Mesendoderm (in vitro differentiated cells): ENCODE results near the gene CXXC5.

Experiments
- DNase-seq: peaks from one replicate; pipeline ENCODE4 v3.0.0; 2013
- H2AK5ac ChIP-seq: 2 replicates; pipeline ENCODE4 v1.6.1; 2013; ENCODE audit warnings: low read length, inconsistent platforms
- H2BK120ac ChIP-seq: 2 replicates; pipeline ENCODE4 v1.6.1; 2013; ENCODE audit warnings: low read depth, mild to moderate bottlenecking, low read length, moderate library complexity, mixed read lengths
- H2BK15ac ChIP-seq: replicated peaks from 2 replicates; pipeline ENCODE4 v1.6.1; 2013; ENCODE audit warnings: low read depth, mild to moderate bottlenecking, moderate library complexity
- H2BK5ac ChIP-seq: 2 replicates; pipeline ENCODE4 v1.6.1; 2013; ENCODE audit warnings: low read length, inconsistent platforms
- H3K18ac ChIP-seq: 2 replicates; pipeline ENCODE4 v1.6.1; 2013; ENCODE audit warnings: mild to moderate bottlenecking, low read length, mixed read lengths
- H3K23ac ChIP-seq: one replicate; pipeline ENCODE4 v1.6.1; 2013; ENCODE audit warnings: low read length
- H3K27ac ChIP-seq: 2 replicates; pipeline ENCODE4 v1.5.1; 2013; ENCODE audit warnings: low read depth, mild to moderate bottlenecking, inconsistent platforms, low read length, moderate library complexity
- H3K27me3 ChIP-seq: 2 replicates; pipeline ENCODE4 v1.6.1; 2013; ENCODE audit warnings: low read length, control low read depth, mild to moderate bottlenecking, inconsistent platforms; ENCODE audit not compliant: insufficient read depth, poor library complexity
- H3K36me3 ChIP-seq: 2 replicates; pipeline ENCODE4 v1.6.1; 2013; ENCODE audit warnings: low read length, inconsistent platforms; ENCODE audit not compliant: control insufficient read depth, insufficient read depth
- H3K4ac ChIP-seq: one replicate; pipeline ENCODE4 v1.6.1; 2013; ENCODE audit warnings: low read depth, mild to moderate bottlenecking, low read length, moderate library complexity
- H3K4me1 ChIP-seq: 2 replicates; pipeline ENCODE4 v1.6.1; 2013; ENCODE audit warnings: low read depth, low read length, inconsistent platforms; ENCODE audit not compliant: control insufficient read depth
- H3K4me2 ChIP-seq: 2 replicates; pipeline ENCODE4 v1.6.1; 2013; ENCODE audit warnings: low read length
- H3K4me3 ChIP-seq: 2 replicates; pipeline ENCODE4 v1.5.1; 2013; ENCODE audit warnings: mild to moderate bottlenecking, low read length
- H3K56ac ChIP-seq: one replicate; pipeline ENCODE4 v1.6.1; 2013; ENCODE audit warnings: low read length
- H3K79me1 ChIP-seq: 2 replicates; pipeline ENCODE4 v1.6.1; 2013; ENCODE audit warnings: low read length, inconsistent platforms
- H3K79me2 ChIP-seq: 2 replicates; pipeline ENCODE4 v1.6.1; 2013; ENCODE audit warnings: mild to moderate bottlenecking, low read length; ENCODE audit not compliant: control insufficient read depth, insufficient read depth
- H3K9ac ChIP-seq: 2 replicates; pipeline ENCODE4 v1.6.1; 2013; ENCODE audit warnings: low read length, inconsistent platforms
- H4K5ac ChIP-seq: one replicate; pipeline ENCODE4 v1.6.1; 2013; ENCODE audit warnings: low read length
- H4K8ac ChIP-seq: one replicate; pipeline ENCODE4 v1.6.1; 2013; ENCODE audit warnings: low read depth, mild to moderate bottlenecking, control low read depth, low read length, moderate library complexity
- WGBS: extraction: QIAGEN DNeasy Blood & Tissue Kit; methylation state at CpG from one replicate; pipeline ENCODE4 v1.1.7; 2013; ENCODE audit warnings: low lambda C conversion rate, missing lambda C conversion rate; ENCODE audit not compliant: insufficient coverage; ENCODE audit errors: extremely low coverage; 5-methylcytosine and 5-hydroxymethylcytosine counted together

CXXC5 gene

GRCh38 chr5:139677736-139678613 lies 29.8 kb downstream of the CXXC5 start:
- peaks cover 66% of the 10 kb centered on the region for H3K79me2 ChIP-seq
- no peak overlapping the region for H3K56ac ChIP-seq
- DNase-seq: no peak
- no peak overlapping the region for H4K5ac ChIP-seq
- no peak overlapping the region for H2BK120ac ChIP-seq
- H3K18ac ChIP-seq: no peak overlapping the region
- H2AK5ac ChIP-seq: no peak overlapping the region
- no peak overlapping the region for H3K9ac ChIP-seq
- H2BK5ac ChIP-seq: no peak overlapping the region
- no peak overlapping the region for H2BK15ac ChIP-seq
- H3K4me2 ChIP-seq: no peak overlapping the region
- peaks cover 12% of the 10 kb centered on the region for H3K36me3 ChIP-seq
- H3K27ac ChIP-seq: no peak overlapping the region
- no CpG with 5 or more reads among the region's 22 CpGs for WGBS
- H3K79me1 ChIP-seq: peaks cover 39% of the 10 kb centered on the region
- no peak overlapping the region for H3K23ac ChIP-seq
- no peak overlapping the region for H3K4me3 ChIP-seq
- no peak overlapping the region for H3K4ac ChIP-seq
- no peak overlapping the region for H4K8ac ChIP-seq
- H3K27me3 ChIP-seq: no peaks in the 10 kb centered on the region
- H3K4me1 ChIP-seq: no peaks in the 10 kb centered on the region

GRCh38 chr5:139678751-139679750 lies 30.9 kb downstream of the CXXC5 start:
- H2BK120ac ChIP-seq: no peak overlapping the region
- no peak overlapping the region for H2AK5ac ChIP-seq
- peaks cover 12% of the 10 kb centered on the region for H3K36me3 ChIP-seq
- H3K4me3 ChIP-seq: no peak overlapping the region
- H3K4me2 ChIP-seq: no peak overlapping the region
- no peaks in the 10 kb centered on the region for H3K27me3 ChIP-seq
- no peak overlapping the region for H2BK15ac ChIP-seq
- H3K79me2 ChIP-seq: peaks cover 58% of the 10 kb centered on the region
- no CpG with 5 or more reads among the region's 17 CpGs for WGBS
- H4K5ac ChIP-seq: no peak overlapping the region
- H3K4me1 ChIP-seq: no peaks in the 10 kb centered on the region
- peaks cover 35% of the 10 kb centered on the region for H3K79me1 ChIP-seq
- H3K18ac ChIP-seq: no peak overlapping the region
- H2BK5ac ChIP-seq: no peak overlapping the region
- no peak overlapping the region for H3K23ac ChIP-seq
- H4K8ac ChIP-seq: no peak overlapping the region
- no peak overlapping the region for H3K4ac ChIP-seq
- no peak overlapping the region for H3K27ac ChIP-seq
- DNase-seq: no peak
- no peak overlapping the region for H3K56ac ChIP-seq
- H3K9ac ChIP-seq: no peak overlapping the region

DNA sequence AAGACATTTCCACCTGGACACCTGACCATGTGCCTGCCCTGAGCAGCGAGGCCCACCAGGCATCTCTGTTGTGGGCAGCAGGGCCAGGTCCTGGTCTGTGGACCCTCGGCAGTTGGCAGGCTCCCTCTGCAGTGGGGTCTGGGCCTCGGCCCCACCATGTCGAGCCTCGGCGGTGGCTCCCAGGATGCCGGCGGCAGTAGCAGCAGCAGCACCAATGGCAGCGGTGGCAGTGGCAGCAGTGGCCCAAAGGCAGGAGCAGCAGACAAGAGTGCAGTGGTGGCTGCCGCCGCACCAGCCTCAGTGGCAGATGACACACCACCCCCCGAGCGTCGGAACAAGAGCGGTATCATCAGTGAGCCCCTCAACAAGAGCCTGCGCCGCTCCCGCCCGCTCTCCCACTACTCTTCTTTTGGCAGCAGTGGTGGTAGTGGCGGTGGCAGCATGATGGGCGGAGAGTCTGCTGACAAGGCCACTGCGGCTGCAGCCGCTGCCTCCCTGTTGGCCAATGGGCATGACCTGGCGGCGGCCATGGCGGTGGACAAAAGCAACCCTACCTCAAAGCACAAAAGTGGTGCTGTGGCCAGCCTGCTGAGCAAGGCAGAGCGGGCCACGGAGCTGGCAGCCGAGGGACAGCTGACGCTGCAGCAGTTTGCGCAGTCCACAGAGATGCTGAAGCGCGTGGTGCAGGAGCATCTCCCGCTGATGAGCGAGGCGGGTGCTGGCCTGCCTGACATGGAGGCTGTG lies 32.4 kb downstream of the CXXC5 start:
- Histone ChIP-seq H2BK15ac (no peak overlapping the region), H3K56ac (no peak overlapping the region), H3K27ac (no peak overlapping the region), H2BK5ac (no peak overlapping the region), H3K36me3 (peaks cover 12% of the 10 kb centered on the region), H4K5ac (no peak overlapping the region), H3K79me2 (peaks cover 44% of the 10 kb centered on the region), H4K8ac (no peak overlapping the region), H3K23ac (no peak overlapping the region), H3K4me2 (no peak overlapping the region), H3K9ac (no peak overlapping the region), H3K4me3 (no peak overlapping the region), H3K4me1 (no peaks in the 10 kb centered on the region), H3K27me3 (no peaks in the 10 kb centered on the region), H2BK120ac (no peak overlapping the region), H3K79me1 (peaks cover 29% of the 10 kb centered on the region), H2AK5ac (no peak overlapping the region), H3K4ac (no peak overlapping the region), H3K18ac (no peak overlapping the region)
- no CpG with 5 or more reads among the region's 36 CpGs for WGBS
- DNase-seq: no peak

GRCh38 chr5:139681112-139681458 lies 32.9 kb downstream of the CXXC5 start:
- Histone ChIP-seq H3K4me2 (no peak overlapping the region), H3K36me3 (peaks cover 12% of the 10 kb centered on the region), H3K56ac (no peak overlapping the region), H3K79me1 (peaks cover 30% of the 10 kb centered on the region), H3K9ac (no peak overlapping the region), H3K27me3 (no peaks in the 10 kb centered on the region), H3K79me2 (peaks cover 40% of the 10 kb centered on the region), H3K4ac (no peak overlapping the region), H3K4me1 (peaks cover 5% of the 10 kb centered on the region), H3K27ac (no peak overlapping the region), H2BK15ac (no peak overlapping the region), H3K23ac (no peak overlapping the region), H2AK5ac (no peak overlapping the region), H4K8ac (no peak overlapping the region), H3K4me3 (no peak overlapping the region), H2BK120ac (no peak overlapping the region), H4K5ac (no peak overlapping the region), H3K18ac (no peak overlapping the region), H2BK5ac (no peak overlapping the region)
- no CpG with 5 or more reads among the region's 22 CpGs for WGBS
- no peak for DNase-seq

DNA sequence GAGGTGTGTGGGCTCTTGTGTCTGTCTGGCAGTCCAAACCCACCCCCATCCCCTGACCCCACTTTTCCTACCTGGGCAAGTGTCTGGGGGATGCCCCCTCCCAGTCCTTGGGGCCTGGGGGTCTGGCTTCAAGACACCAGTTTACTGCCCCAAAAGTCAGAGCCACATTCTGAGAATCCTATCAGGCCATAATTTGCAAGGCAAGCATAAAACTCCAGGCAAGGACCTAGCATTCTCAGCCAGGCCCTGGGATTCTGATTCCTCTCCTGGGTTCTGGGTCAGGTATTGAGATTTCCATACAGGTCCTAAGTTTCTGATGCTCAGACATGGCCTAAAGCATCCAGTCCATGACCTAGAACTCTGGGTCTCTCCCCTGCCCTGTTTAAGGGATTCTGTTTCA lies 33.3 kb downstream of the CXXC5 start:
- no peak for DNase-seq
- Histone ChIP-seq H4K8ac (no peak overlapping the region), H3K56ac (no peak overlapping the region), H3K27me3 (no peaks in the 10 kb centered on the region), H3K4ac (no peak overlapping the region), H3K79me2 (peaks cover 39% of the 10 kb centered on the region), H2BK120ac (no peak overlapping the region), H3K9ac (no peak overlapping the region), H3K4me2 (no peak overlapping the region), H3K4me3 (no peak overlapping the region), H3K27ac (no peak overlapping the region), H3K18ac (no peak overlapping the region), H3K4me1 (peaks cover 9% of the 10 kb centered on the region), H2AK5ac (no peak overlapping the region), H3K79me1 (peaks cover 34% of the 10 kb centered on the region), H3K23ac (no peak overlapping the region), H2BK5ac (no peak overlapping the region), H2BK15ac (no peak overlapping the region), H3K36me3 (peaks cover 13% of the 10 kb centered on the region), H4K5ac (no peak overlapping the region)
